Measurements from ENCODE around the gene CEMIP2. TPM values are rescaled to one million over a fixed set of nuclear protein-coding genes. Genes with fewer than 3 reads are reported as not detected.

CEMIP2 gene
- total and polyA plus RNA-seq, 4 donors: 18.8 to 123 (median 38.6) TPM

DNA sequence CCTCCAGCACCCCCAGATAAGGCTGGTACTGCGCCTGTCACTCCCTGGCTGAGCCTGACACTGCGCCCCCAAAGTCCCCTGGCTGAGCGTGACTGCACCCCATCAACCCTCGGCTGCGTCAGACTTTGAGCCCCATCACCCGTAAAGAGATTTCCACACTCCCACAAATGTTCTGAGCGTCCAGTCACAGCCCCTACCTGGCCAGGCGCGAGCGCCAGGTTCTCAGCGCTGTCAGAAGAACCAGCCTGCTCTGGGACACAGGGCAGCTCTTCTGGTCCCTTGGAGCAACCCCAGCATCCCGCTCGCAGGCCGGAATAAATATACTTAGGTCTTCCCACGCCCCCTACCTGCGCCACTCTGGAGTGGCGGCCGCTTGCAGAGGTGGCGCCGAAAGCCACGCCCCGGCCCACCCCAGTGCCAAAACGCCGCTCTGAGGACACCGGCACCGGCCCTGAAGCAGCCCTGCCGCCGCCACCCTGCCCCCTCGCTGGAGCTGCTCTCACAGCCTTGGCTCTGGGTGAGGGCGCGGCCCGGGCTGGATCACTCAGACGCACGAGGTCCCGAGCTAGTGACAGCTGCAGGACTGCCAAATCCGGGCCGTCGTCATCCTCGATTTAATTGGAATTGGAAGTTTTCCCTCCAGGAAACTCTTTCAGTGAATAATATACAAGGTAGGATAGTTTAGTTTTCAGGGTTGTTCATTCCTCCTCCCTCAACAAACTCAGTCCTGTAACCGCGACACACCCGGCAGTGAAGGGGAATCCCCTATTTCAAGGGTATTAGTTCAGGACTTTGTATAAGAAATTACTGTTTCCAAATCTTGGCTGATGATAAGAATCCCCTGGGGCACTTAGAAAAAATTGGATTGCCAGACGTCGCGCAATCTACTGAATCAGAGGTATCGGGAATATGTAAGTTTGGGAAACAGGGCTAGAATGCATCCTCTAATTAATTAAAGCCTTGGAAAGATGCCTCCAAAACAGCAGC lies 1.2 kb upstream of the CEMIP2 start (continued):
- TF ChIP-seq, protein P1, sequence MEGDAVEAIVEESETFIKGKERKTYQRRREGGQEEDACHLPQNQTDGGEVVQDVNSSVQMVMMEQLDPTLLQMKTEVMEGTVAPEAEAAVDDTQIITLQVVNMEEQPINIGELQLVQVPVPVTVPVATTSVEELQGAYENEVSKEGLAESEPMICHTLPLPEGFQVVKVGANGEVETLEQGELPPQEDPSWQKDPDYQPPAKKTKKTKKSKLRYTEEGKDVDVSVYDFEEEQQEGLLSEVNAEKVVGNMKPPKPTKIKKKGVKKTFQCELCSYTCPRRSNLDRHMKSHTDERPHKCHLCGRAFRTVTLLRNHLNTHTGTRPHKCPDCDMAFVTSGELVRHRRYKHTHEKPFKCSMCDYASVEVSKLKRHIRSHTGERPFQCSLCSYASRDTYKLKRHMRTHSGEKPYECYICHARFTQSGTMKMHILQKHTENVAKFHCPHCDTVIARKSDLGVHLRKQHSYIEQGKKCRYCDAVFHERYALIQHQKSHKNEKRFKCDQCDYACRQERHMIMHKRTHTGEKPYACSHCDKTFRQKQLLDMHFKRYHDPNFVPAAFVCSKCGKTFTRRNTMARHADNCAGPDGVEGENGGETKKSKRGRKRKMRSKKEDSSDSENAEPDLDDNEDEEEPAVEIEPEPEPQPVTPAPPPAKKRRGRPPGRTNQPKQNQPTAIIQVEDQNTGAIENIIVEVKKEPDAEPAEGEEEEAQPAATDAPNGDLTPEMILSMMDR (IDR thresholded peaks at IDR 0.05; ENCODE audit: low read depth, low read length, missing input control): peak; percentile 60
- TF ChIP-seq, protein P2, sequence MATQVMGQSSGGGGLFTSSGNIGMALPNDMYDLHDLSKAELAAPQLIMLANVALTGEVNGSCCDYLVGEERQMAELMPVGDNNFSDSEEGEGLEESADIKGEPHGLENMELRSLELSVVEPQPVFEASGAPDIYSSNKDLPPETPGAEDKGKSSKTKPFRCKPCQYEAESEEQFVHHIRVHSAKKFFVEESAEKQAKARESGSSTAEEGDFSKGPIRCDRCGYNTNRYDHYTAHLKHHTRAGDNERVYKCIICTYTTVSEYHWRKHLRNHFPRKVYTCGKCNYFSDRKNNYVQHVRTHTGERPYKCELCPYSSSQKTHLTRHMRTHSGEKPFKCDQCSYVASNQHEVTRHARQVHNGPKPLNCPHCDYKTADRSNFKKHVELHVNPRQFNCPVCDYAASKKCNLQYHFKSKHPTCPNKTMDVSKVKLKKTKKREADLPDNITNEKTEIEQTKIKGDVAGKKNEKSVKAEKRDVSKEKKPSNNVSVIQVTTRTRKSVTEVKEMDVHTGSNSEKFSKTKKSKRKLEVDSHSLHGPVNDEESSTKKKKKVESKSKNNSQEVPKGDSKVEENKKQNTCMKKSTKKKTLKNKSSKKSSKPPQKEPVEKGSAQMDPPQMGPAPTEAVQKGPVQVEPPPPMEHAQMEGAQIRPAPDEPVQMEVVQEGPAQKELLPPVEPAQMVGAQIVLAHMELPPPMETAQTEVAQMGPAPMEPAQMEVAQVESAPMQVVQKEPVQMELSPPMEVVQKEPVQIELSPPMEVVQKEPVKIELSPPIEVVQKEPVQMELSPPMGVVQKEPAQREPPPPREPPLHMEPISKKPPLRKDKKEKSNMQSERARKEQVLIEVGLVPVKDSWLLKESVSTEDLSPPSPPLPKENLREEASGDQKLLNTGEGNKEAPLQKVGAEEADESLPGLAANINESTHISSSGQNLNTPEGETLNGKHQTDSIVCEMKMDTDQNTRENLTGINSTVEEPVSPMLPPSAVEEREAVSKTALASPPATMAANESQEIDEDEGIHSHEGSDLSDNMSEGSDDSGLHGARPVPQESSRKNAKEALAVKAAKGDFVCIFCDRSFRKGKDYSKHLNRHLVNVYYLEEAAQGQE (IDR thresholded peaks at IDR 0.05): peak; percentile 72
- peak in 1 of 2 donors; percentile 13 for TF ChIP-seq JUND (IDR thresholded peaks at IDR 0.05)

DNA sequence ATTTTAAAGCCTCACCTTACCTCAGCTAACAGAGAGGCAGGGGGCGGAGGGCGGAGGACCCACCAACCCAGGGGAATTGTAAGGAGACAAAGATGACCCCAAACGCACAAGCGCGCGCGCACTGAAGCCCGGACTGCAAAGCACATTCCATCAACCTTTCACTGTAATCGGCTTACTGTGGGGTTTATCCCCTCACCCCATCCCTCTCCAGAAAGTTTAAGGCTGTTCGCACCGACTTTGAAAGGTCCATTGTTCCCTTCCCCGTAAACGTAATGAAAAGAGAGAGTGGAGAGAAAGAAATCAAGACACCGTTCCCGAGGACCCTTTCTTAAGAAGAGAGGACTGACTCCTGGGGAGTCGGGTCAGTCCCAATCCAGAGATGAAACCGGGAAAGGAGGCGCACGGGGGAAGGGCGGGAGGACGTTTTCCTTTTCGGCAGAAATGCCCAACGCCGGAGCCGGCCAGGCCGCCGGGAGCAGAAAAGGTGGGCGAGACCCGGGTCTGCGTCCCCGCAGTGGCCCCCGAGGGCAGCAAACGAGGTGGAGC lies 464 bp downstream of the CEMIP2 start:
- Histone ChIP-seq H3K36me3 (ENCODE audit: control insufficient read depth in 4 of 4, insufficient read depth in 3 of 4, low read depth in 1 of 4, low read length in 3 of 4) (no peaks in the 10 kb centered on the region), H3K4me1 (ENCODE audit: control insufficient read depth in 4 of 4, insufficient read depth in 4 of 4, low read length in 3 of 4) (peaks cover 3 to 49% (median 37%) of the 10 kb centered on the region in 4 donors), H3K9me3 (ENCODE audit: control insufficient read depth in 4 of 4, low read length in 3 of 4) (no peaks in the 10 kb centered on the region), H3K4me3 (ENCODE audit: low read depth in 1 of 3, low read length in 3 of 3) (peak overlapping the region; percentile 86 to 99 (median 91)), H3K27ac (ENCODE audit: low read depth in 1 of 2, low read length in 2 of 2) (peak overlapping the region; percentile 91 to 92), H3K9ac (ENCODE audit: low read depth in 1 of 2, low read length in 2 of 2) (peak overlapping the region; percentile 68 to 100), H3K27me3 (ENCODE audit: control insufficient read depth in 4 of 4, insufficient read depth in 4 of 4, low read length in 3 of 4) (no peaks in the 10 kb centered on the region)
- TF ChIP-seq RXRA (IDR thresholded peaks at IDR 0.05): no peak
- TF ChIP-seq NR2F2 (IDR thresholded peaks at IDR 0.05): no peak
- TF ChIP-seq FOXA1 (IDR thresholded peaks at IDR 0.05): no peak
- TF ChIP-seq RAD21 (IDR thresholded peaks at IDR 0.05): peak in 1 of 2 donors; percentile 11
- TF ChIP-seq, protein P3, sequence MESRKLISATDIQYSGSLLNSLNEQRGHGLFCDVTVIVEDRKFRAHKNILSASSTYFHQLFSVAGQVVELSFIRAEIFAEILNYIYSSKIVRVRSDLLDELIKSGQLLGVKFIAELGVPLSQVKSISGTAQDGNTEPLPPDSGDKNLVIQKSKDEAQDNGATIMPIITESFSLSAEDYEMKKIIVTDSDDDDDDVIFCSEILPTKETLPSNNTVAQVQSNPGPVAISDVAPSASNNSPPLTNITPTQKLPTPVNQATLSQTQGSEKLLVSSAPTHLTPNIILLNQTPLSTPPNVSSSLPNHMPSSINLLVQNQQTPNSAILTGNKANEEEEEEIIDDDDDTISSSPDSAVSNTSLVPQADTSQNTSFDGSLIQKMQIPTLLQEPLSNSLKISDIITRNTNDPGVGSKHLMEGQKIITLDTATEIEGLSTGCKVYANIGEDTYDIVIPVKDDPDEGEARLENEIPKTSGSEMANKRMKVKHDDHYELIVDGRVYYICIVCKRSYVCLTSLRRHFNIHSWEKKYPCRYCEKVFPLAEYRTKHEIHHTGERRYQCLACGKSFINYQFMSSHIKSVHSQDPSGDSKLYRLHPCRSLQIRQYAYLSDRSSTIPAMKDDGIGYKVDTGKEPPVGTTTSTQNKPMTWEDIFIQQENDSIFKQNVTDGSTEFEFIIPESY (IDR thresholded peaks at IDR 0.05): no peak
- TF ChIP-seq TAF1 (conservative IDR thresholded peaks at IDR 0.05): no peak
- no peak for DNase-seq (ENCODE audit: low spot score)
- 1% methylated on average over 33 of the region's 33 CpGs for WGBS

All from liver (tissue), 9 donors.